ENCODE data around the gene UBE2F. TPM values are rescaled to one million over a fixed set of nuclear protein-coding genes. Genes with fewer than 3 reads are reported as not detected.

The UBE2F gene
- total and polyA plus RNA-seq, 3 donors from 2014 or later = 68.3 to 77.8 (median 72.8) TPM

- TF ChIP-seq CTCF (IDR thresholded peaks at IDR 0.05) = no peak
- no peak for TF ChIP-seq POLR2A (IDR thresholded peaks at IDR 0.05)
- intact Hi-C loops (cut with DNase I; ENCODE audit: low total_unique reads) = no loop called here
- Histone ChIP-seq H3K9me3 (no peaks in the 10 kb centered on the region), H3K4me3 (no peak overlapping the region), H3K4me1 (no peaks in the 10 kb centered on the region), H3K36me3 (ENCODE audit: low read depth, missing control alignments) (no peaks in the 10 kb centered on the region), H3K27me3 (no peaks in the 10 kb centered on the region), H3K27ac (no peak overlapping the region)
- no peak for DNase-seq
- 97 to 100% methylated on average over 2 of the region's 2 CpGs for WGBS, 2 donors
These were observed 56.8 kb downstream of the UBE2F start for GRCh38 chr2:238023608-238024007.

GRCh38 chr2:238024986-238025385 is 58.2 kb downstream of the UBE2F start:
- intact Hi-C loops (cut with DNase I; ENCODE audit: low total_unique reads) = no loop called here
- no peaks in the 10 kb centered on the region for H3K9me3 ChIP-seq
- H3K4me3 ChIP-seq = no peak overlapping the region
- no peaks in the 10 kb centered on the region for H3K27me3 ChIP-seq
- DNase-seq = no peak
- no peaks in the 10 kb centered on the region for H3K4me1 ChIP-seq
- TF ChIP-seq POLR2A (IDR thresholded peaks at IDR 0.05) = no peak
- no peak for TF ChIP-seq CTCF (IDR thresholded peaks at IDR 0.05)
- 92 to 100% methylated on average over 5 to 8 of the region's 8 CpGs for WGBS, 2 donors
- no peaks in the 10 kb centered on the region for H3K36me3 ChIP-seq (ENCODE audit: low read depth, missing control alignments)
- H3K27ac ChIP-seq = no peak overlapping the region

- no peaks in the 10 kb centered on the region for H3K27me3 ChIP-seq
- H3K9me3 ChIP-seq = no peaks in the 10 kb centered on the region
- no peak for DNase-seq
- H3K4me1 ChIP-seq = no peaks in the 10 kb centered on the region
- TF ChIP-seq CTCF (IDR thresholded peaks at IDR 0.05) (no peak), POLR2A (IDR thresholded peaks at IDR 0.05) (no peak)
- 89 to 98% methylated on average over 9 of the region's 9 CpGs for WGBS, 2 donors
- no peak overlapping the region for H3K27ac ChIP-seq
- no peak overlapping the region for H3K4me3 ChIP-seq
- H3K36me3 ChIP-seq (ENCODE audit: low read depth, missing control alignments) = no peaks in the 10 kb centered on the region
- intact Hi-C loops (cut with DNase I; ENCODE audit: low total_unique reads) = no loop called here
These were observed 59.0 kb downstream of the UBE2F start for GRCh38 chr2:238025741-238026360.

- TF ChIP-seq POLR2A (IDR thresholded peaks at IDR 0.05) = no peak
- no peak for TF ChIP-seq CTCF (IDR thresholded peaks at IDR 0.05)
- 81 to 90% methylated on average over 4 of the region's 4 CpGs for WGBS, 2 donors
- Histone ChIP-seq H3K4me3 (no peak overlapping the region), H3K36me3 (ENCODE audit: low read depth, missing control alignments) (no peaks in the 10 kb centered on the region), H3K27me3 (no peaks in the 10 kb centered on the region), H3K4me1 (no peaks in the 10 kb centered on the region), H3K9me3 (no peaks in the 10 kb centered on the region), H3K27ac (no peak overlapping the region)
- intact Hi-C loops (cut with DNase I; ENCODE audit: low total_unique reads) = no loop called here
- no peak for DNase-seq
These were observed 60.2 kb downstream of the UBE2F start for GRCh38 chr2:238027058-238027457.

Measured in testis (tissue), 3 donors.